Liver (tissue), 9 donors: ENCODE data around the gene FAHD2A. TPM values are rescaled to one million over a fixed set of nuclear protein-coding genes. Genes with fewer than 3 reads are reported as not detected.

Experiments used
- DNase-seq: peaks from one replicate; pipeline ENCODE4 v3.0.0-alpha.2; 2017; ENCODE audit warnings: low spot score
- H3K27ac ChIP-seq, 2 donors: one replicate each; pipeline ENCODE4 v1.7.0; 2013; ENCODE audit warnings: inconsistent platforms in 2 of 2, low read length in 2 of 2, control low read depth in 1 of 2, low read depth in 1 of 2, mild to moderate bottlenecking in 1 of 2
- H3K27me3 ChIP-seq, 4 donors: one replicate each; pipeline versions ENCODE4 v1.6.1 to v1.7.0; 2013; ENCODE audit warnings: low read length in 3 of 4, inconsistent platforms in 1 of 4, mild to moderate bottlenecking in 1 of 4, moderate library complexity in 1 of 4; ENCODE audit not compliant: control insufficient read depth in 4 of 4, insufficient read depth in 4 of 4
- H3K36me3 ChIP-seq, 4 donors: one replicate each; pipeline versions ENCODE4 v1.6.1 to v1.7.0; 2013; ENCODE audit warnings: low read length in 3 of 4, mild to moderate bottlenecking in 3 of 4, low read depth in 1 of 4, moderate library complexity in 1 of 4; ENCODE audit not compliant: control insufficient read depth in 4 of 4, insufficient read depth in 3 of 4
- H3K4me1 ChIP-seq, 4 donors: one replicate each; pipeline versions ENCODE4 v1.6.1 to v1.7.0; 2013; ENCODE audit warnings: low read length in 3 of 4, mild to moderate bottlenecking in 3 of 4, moderate library complexity in 1 of 4; ENCODE audit not compliant: control insufficient read depth in 4 of 4, insufficient read depth in 4 of 4
- H3K4me3 ChIP-seq, 3 donors: one replicate each; pipeline versions ENCODE4 v1.6.1 to v1.7.0; 2013; ENCODE audit warnings: low read length in 3 of 3, control low read depth in 1 of 3, low read depth in 1 of 3, mild to moderate bottlenecking in 1 of 3
- H3K9ac ChIP-seq, 2 donors: one replicate each; pipeline ENCODE4 v1.7.0; 2013; ENCODE audit warnings: low read length in 2 of 2, mild to moderate bottlenecking in 2 of 2, moderate library complexity in 2 of 2, control low read depth in 1 of 2, low read depth in 1 of 2
- H3K9me3 ChIP-seq, 4 donors: one replicate each; pipeline versions ENCODE4 v1.6.1 to v1.7.0; 2013; ENCODE audit warnings: low read length in 3 of 4; ENCODE audit not compliant: control insufficient read depth in 4 of 4
- EGR1 ChIP-seq, 2 donors: IDR thresholded peaks; 2 replicates each; pipeline ENCODE4 v1.6.1; 2016 to 2018; ENCODE audit warnings: antibody characterized with exemption in 2 of 2, low read depth in 2 of 2
- FOXA1 ChIP-seq: IDR thresholded peaks from 2 replicates; pipeline ENCODE4 v1.6.1; 2016; ENCODE audit warnings: antibody characterized with exemption
- FOXA2 ChIP-seq: IDR thresholded peaks from 2 replicates; pipeline ENCODE4 v1.6.1; 2016; ENCODE audit warnings: antibody characterized with exemption
- GABPA ChIP-seq, 2 donors: IDR thresholded peaks in 1 of 2; conservative IDR thresholded peaks in 1 of 2; 2 replicates each; pipeline ENCODE4 v1.6.1; 2016; ENCODE audit warnings: antibody characterized with exemption in 2 of 2, mild to moderate bottlenecking in 1 of 2, moderate library complexity in 1 of 2
- HNF4A ChIP-seq, 2 donors: conservative IDR thresholded peaks; 2 replicates each; pipeline ENCODE4 v1.6.1; 2016; ENCODE audit warnings: antibody characterized with exemption in 2 of 2, mild to moderate bottlenecking in 2 of 2
- HNF4G ChIP-seq: IDR thresholded peaks from 2 replicates; pipeline ENCODE4 v1.6.1; 2016; ENCODE audit warnings: antibody characterized with exemption
- JUND ChIP-seq, 2 donors: IDR thresholded peaks; 2 replicates each; pipeline ENCODE4 v1.6.1; 2016; ENCODE audit warnings: antibody characterized with exemption in 2 of 2
- NR2F2 ChIP-seq: IDR thresholded peaks from 2 replicates; pipeline ENCODE4 v1.6.1; 2016; ENCODE audit warnings: antibody characterized with exemption
- RAD21 ChIP-seq, 2 donors: IDR thresholded peaks; 2 replicates each; pipeline ENCODE4 v1.6.1; 2016; ENCODE audit warnings: antibody characterized with exemption in 2 of 2, mild to moderate bottlenecking in 2 of 2
- RXRA ChIP-seq, 2 donors: IDR thresholded peaks; 2 replicates each; pipeline ENCODE4 v1.6.1; 2017 to 2018; ENCODE audit warnings: antibody characterized with exemption in 2 of 2, mild to moderate bottlenecking in 1 of 2
- SP1 ChIP-seq: IDR thresholded peaks from 2 replicates; pipeline ENCODE4 v1.6.1; 2018; ENCODE audit warnings: antibody characterized with exemption, mild to moderate bottlenecking
- TAF1 ChIP-seq: conservative IDR thresholded peaks from 2 replicates; pipeline ENCODE4 v1.6.1; 2016; ENCODE audit warnings: antibody characterized with exemption, mild to moderate bottlenecking
- YY1 ChIP-seq: IDR thresholded peaks from 2 replicates; pipeline ENCODE4 v1.6.1; 2016; ENCODE audit warnings: antibody characterized with exemption, mild to moderate bottlenecking
- whole genome bisulfite sequencing: extraction: QIAGEN DNeasy Blood & Tissue Kit; methylation state at CpG from one replicate; pipeline ENCODE4 v1.1.7; 2013; 5-methylcytosine and 5-hydroxymethylcytosine counted together
- polyA plus RNA-seq, 2 donors: library from polyadenylated mRNA; stranded (reverse) in 1 of 2; unstranded in 1 of 2; fragments of 200-250 nt in 1 of 2; fragments of >200 nt in 1 of 2; fragmentation: Nextera tagmentation in 1 of 2; extraction: Ambion mirVana in 1 of 2; gene quantifications; one replicate each; pipeline versions ENCODE4 v1.2.1 to v1.2.3, GENCODE V29; 2013 to 2015
- total RNA-seq, 2 donors: library from RNA; depleted of rRNA; stranded (reverse); fragments of >200 nt; gene quantifications; one replicate each; pipeline ENCODE4 v1.2.3, GENCODE V29; 2014
- TF ChIP-seq, protein P1 (sequence below): fragments of 150-350 bp; IDR thresholded peaks from 2 replicates; pipeline ENCODE4 v1.5.1; 2017; ENCODE audit warnings: improper control_type of control experiment, low read depth, low read length; ENCODE audit not compliant: missing input control
- TF ChIP-seq, protein P2 (sequence below): IDR thresholded peaks from 2 replicates; pipeline ENCODE4 v1.6.1; 2016; ENCODE audit warnings: antibody characterized with exemption
- TF ChIP-seq, protein P3 (sequence below): IDR thresholded peaks from 2 replicates; pipeline ENCODE4 v1.6.1; 2016; ENCODE audit warnings: antibody characterized with exemption
- TF ChIP-seq, protein P4 (sequence below): IDR thresholded peaks from 2 replicates; pipeline ENCODE4 v1.6.1; 2016; ENCODE audit warnings: antibody characterized with exemption
- TF ChIP-seq, protein P5 (sequence below): IDR thresholded peaks from 2 replicates; pipeline ENCODE4 v1.6.1; 2016; ENCODE audit warnings: antibody characterized with exemption, mild to moderate bottlenecking
- donor health status: healthy.
- donor health status: healthy.
- donor health status: healthy.
- donor health status: healthy.
- donor health status: healthy.

Gene FAHD2A
- total and polyA plus RNA-seq, 4 donors, result 20.1 to 105 (median 69.3) TPM

DNA sequence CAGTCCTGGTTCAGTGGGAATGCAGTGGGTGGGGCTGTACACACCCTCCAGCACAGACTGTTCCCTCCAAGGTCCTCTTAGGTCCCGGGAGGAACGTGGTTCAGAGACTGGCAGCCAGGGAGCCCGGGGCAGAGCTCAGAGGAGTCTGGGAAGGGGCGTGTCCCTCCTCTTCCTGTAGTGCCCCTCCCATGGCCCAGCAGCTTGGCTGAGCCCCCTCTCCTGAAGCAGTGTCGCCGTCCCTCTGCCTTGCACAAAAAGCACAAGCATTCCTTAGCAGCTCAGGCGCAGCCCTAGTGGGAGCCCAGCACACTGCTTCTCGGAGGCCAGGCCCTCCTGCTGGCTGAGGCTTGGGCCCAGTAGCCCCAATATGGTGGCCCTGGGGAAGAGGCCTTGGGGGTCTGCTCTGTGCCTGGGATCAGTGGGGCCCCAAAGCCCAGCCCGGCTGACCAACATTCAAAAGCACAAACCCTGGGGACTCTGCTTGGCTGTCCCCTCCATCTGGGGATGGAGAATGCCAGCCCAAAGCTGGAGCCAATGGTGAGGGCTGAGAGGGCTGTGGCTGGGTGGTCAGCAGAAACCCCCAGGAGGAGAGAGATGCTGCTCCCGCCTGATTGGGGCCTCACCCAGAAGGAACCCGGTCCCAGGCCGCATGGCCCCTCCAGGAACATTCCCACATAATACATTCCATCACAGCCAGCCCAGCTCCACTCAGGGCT is 17.5 kb upstream of the FAHD2A start:
- no peaks in the 10 kb centered on the region for H3K36me3 ChIP-seq
- H3K9ac ChIP-seq, result no peak overlapping the region
- H3K27ac ChIP-seq, result no peak overlapping the region
- no peak for DNase-seq
- H3K9me3 ChIP-seq, result no peaks in the 10 kb centered on the region
- H3K27me3 ChIP-seq, result no peaks in the 10 kb centered on the region
- WGBS, result 75% methylated on average over 12 of the region's 12 CpGs
- H3K4me3 ChIP-seq, result no peak overlapping the region
- H3K4me1 ChIP-seq, result peaks cover 5 to 32% (median 21%) of the 10 kb centered on the region in 4 donors
- TF ChIP-seq, protein P1, sequence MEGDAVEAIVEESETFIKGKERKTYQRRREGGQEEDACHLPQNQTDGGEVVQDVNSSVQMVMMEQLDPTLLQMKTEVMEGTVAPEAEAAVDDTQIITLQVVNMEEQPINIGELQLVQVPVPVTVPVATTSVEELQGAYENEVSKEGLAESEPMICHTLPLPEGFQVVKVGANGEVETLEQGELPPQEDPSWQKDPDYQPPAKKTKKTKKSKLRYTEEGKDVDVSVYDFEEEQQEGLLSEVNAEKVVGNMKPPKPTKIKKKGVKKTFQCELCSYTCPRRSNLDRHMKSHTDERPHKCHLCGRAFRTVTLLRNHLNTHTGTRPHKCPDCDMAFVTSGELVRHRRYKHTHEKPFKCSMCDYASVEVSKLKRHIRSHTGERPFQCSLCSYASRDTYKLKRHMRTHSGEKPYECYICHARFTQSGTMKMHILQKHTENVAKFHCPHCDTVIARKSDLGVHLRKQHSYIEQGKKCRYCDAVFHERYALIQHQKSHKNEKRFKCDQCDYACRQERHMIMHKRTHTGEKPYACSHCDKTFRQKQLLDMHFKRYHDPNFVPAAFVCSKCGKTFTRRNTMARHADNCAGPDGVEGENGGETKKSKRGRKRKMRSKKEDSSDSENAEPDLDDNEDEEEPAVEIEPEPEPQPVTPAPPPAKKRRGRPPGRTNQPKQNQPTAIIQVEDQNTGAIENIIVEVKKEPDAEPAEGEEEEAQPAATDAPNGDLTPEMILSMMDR, result no peak
- TF ChIP-seq, protein P2, sequence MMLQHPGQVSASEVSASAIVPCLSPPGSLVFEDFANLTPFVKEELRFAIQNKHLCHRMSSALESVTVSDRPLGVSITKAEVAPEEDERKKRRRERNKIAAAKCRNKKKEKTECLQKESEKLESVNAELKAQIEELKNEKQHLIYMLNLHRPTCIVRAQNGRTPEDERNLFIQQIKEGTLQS, result no peak
- no peak for TF ChIP-seq JUND (IDR thresholded peaks at IDR 0.05)
- no peak for TF ChIP-seq GABPA (IDR thresholded peaks at IDR 0.05 in 1 of 2, conservative IDR thresholded peaks at IDR 0.05 in 1 of 2)
- TF ChIP-seq RAD21 (IDR thresholded peaks at IDR 0.05), result no peak
- no peak for TF ChIP-seq HNF4G
- no peak for TF ChIP-seq SP1
- no peak for TF ChIP-seq EGR1 (IDR thresholded peaks at IDR 0.05; ENCODE audit: low read depth in 2 of 2)
- no peak for TF ChIP-seq TAF1
- TF ChIP-seq HNF4A (conservative IDR thresholded peaks at IDR 0.05), result no peak
- no peak for TF ChIP-seq NR2F2

DNA sequence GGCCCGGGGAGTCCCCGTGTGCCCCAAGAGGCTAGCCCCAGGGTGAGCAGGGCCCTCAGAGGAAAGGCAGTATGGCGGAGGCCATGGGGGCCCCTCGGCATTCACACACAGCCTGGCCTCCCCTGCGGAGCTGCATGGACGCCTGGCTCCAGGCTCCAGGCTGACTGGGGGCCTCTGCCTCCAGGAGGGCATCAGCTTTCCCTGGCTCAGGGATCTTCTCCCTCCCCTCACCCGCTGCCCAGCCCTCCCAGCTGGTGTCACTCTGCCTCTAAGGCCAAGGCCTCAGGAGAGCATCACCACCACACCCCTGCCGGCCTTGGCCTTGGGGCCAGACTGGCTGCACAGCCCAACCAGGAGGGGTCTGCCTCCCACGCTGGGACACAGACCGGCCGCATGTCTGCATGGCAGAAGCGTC is 16.9 kb upstream of the FAHD2A start:
- Histone ChIP-seq H3K4me3 (no peak overlapping the region), H3K9ac (no peak overlapping the region), H3K36me3 (no peaks in the 10 kb centered on the region), H3K4me1 (peaks cover 5 to 37% (median 25%) of the 10 kb centered on the region in 4 donors), H3K9me3 (no peaks in the 10 kb centered on the region), H3K27me3 (no peaks in the 10 kb centered on the region), H3K27ac (no peak overlapping the region)
- WGBS, result 92% methylated on average over 12 of the region's 12 CpGs
- TF ChIP-seq, protein P3, sequence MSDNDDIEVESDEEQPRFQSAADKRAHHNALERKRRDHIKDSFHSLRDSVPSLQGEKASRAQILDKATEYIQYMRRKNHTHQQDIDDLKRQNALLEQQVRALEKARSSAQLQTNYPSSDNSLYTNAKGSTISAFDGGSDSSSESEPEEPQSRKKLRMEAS, result no peak
- TF ChIP-seq, protein P4, sequence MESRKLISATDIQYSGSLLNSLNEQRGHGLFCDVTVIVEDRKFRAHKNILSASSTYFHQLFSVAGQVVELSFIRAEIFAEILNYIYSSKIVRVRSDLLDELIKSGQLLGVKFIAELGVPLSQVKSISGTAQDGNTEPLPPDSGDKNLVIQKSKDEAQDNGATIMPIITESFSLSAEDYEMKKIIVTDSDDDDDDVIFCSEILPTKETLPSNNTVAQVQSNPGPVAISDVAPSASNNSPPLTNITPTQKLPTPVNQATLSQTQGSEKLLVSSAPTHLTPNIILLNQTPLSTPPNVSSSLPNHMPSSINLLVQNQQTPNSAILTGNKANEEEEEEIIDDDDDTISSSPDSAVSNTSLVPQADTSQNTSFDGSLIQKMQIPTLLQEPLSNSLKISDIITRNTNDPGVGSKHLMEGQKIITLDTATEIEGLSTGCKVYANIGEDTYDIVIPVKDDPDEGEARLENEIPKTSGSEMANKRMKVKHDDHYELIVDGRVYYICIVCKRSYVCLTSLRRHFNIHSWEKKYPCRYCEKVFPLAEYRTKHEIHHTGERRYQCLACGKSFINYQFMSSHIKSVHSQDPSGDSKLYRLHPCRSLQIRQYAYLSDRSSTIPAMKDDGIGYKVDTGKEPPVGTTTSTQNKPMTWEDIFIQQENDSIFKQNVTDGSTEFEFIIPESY, result no peak
- no peak for TF ChIP-seq RXRA (IDR thresholded peaks at IDR 0.05)
- no peak for TF ChIP-seq SP1
- no peak for TF ChIP-seq NR2F2
- TF ChIP-seq FOXA1, result no peak
- no peak for TF ChIP-seq JUND (IDR thresholded peaks at IDR 0.05)
- no peak for TF ChIP-seq YY1
- no peak for TF ChIP-seq FOXA2
- no peak for TF ChIP-seq HNF4G
- TF ChIP-seq GABPA (IDR thresholded peaks at IDR 0.05 in 1 of 2, conservative IDR thresholded peaks at IDR 0.05 in 1 of 2), result no peak
- TF ChIP-seq, protein P5, sequence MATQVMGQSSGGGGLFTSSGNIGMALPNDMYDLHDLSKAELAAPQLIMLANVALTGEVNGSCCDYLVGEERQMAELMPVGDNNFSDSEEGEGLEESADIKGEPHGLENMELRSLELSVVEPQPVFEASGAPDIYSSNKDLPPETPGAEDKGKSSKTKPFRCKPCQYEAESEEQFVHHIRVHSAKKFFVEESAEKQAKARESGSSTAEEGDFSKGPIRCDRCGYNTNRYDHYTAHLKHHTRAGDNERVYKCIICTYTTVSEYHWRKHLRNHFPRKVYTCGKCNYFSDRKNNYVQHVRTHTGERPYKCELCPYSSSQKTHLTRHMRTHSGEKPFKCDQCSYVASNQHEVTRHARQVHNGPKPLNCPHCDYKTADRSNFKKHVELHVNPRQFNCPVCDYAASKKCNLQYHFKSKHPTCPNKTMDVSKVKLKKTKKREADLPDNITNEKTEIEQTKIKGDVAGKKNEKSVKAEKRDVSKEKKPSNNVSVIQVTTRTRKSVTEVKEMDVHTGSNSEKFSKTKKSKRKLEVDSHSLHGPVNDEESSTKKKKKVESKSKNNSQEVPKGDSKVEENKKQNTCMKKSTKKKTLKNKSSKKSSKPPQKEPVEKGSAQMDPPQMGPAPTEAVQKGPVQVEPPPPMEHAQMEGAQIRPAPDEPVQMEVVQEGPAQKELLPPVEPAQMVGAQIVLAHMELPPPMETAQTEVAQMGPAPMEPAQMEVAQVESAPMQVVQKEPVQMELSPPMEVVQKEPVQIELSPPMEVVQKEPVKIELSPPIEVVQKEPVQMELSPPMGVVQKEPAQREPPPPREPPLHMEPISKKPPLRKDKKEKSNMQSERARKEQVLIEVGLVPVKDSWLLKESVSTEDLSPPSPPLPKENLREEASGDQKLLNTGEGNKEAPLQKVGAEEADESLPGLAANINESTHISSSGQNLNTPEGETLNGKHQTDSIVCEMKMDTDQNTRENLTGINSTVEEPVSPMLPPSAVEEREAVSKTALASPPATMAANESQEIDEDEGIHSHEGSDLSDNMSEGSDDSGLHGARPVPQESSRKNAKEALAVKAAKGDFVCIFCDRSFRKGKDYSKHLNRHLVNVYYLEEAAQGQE, result no peak
- no peak for TF ChIP-seq TAF1
- no peak for TF ChIP-seq RAD21 (IDR thresholded peaks at IDR 0.05)
- TF ChIP-seq, protein P1, result no peak
- TF ChIP-seq HNF4A (conservative IDR thresholded peaks at IDR 0.05), result no peak
- TF ChIP-seq EGR1 (IDR thresholded peaks at IDR 0.05; ENCODE audit: low read depth in 2 of 2), result no peak
- no peak for DNase-seq
